Esophagus squamous epithelium (tissue), 5 donors: ENCODE measurements around the gene ZBED1. TPM values are rescaled to one million over a fixed set of nuclear protein-coding genes. Genes with fewer than 3 reads are reported as not detected.
"Not testable (repeated sequence)": the region's sequence is repeated elsewhere in the genome, so short reads cannot be mapped to it uniquely, and the experiment has no call there.

Experiments
- DNase-seq: peaks from one replicate; lab custom pipeline; 2025; lab: John Stamatoyannopoulos, UW
- H3K27ac ChIP-seq, 4 donors: fragments of 200-600 bp; sonication (generic); one replicate each; pipeline ENCODE4 v1.5.1; 2016 to 2019; ENCODE audit warnings: mild to moderate bottlenecking in 1 of 4
- H3K27me3 ChIP-seq, 4 donors: fragments of 200-600 bp; sonication (generic); 1 replicate in 3 of 4; 2 replicates in 1 of 4; pipeline versions ENCODE4 v1.5.1 to v1.6.0; 2017 to 2021; ENCODE audit warnings: antibody characterized with exemption in 1 of 4
- H3K36me3 ChIP-seq, 3 donors: fragments of 200-600 bp; sonication (generic); one replicate each; pipeline ENCODE4 v1.5.1; 2016 to 2019
- H3K4me1 ChIP-seq, 3 donors: fragments of 200-600 bp; sonication (generic); one replicate each; pipeline ENCODE4 v1.5.1; 2017 to 2019
- H3K4me3 ChIP-seq, 4 donors: fragments of 200-600 bp; sonication (generic); 1 replicate in 3 of 4; 2 replicates in 1 of 4; pipeline ENCODE4 v1.5.1; 2016 to 2019; ENCODE audit warnings: mild to moderate bottlenecking in 2 of 4, moderate library complexity in 1 of 4
- H3K9me3 ChIP-seq, 3 donors: fragments of 200-600 bp; sonication (generic); one replicate each; pipeline ENCODE4 v1.5.1; 2016 to 2019
- CTCF ChIP-seq, 6 experiments: fragments of 450-650 bp in 4 of 6; fragments of 200-600 bp in 2 of 6; sonication (generic) in 2 of 6; IDR thresholded peaks; one replicate each; pipeline ENCODE4 v1.5.1; 2016 to 2019; ENCODE audit warnings: antibody characterized with exemption in 6 of 6, mild to moderate bottlenecking in 4 of 6, moderate library complexity in 4 of 6
- POLR2A ChIP-seq, 4 donors: fragments of 450-650 bp; IDR thresholded peaks; one replicate each; pipeline ENCODE4 v1.6.1; 2017; ENCODE audit warnings: antibody characterized with exemption in 4 of 4, mild to moderate bottlenecking in 4 of 4, moderate library complexity in 3 of 4
- WGBS, 2 donors: methylation state at CpG; one replicate each; pipeline ENCODE4 v1.1.5; 2018; 5-methylcytosine and 5-hydroxymethylcytosine counted together
- intact Hi-C: fragments of 100-400 bp; cut with DNase I; formaldehyde crosslinking; loops from one replicate; pipeline ENCODE4 v1.15.0; 2022
- total RNA-seq, 4 donors: library from RNA; depleted of rRNA; stranded (reverse); fragments of >200 nt; gene quantifications; one replicate each; pipeline ENCODE4 v1.1.0, GENCODE V29; 2016
- donor health status: DM: yes; HTN: yes; CAD: no.

Gene ZBED1
- total RNA-seq, 4 donors from 2014 or later: 17.5 to 31.0 (median 25.5) TPM

GRCh38 chrX:2538031-2538757 is 37.4 kb upstream of the ZBED1 start:
- TF ChIP-seq POLR2A (IDR thresholded peaks at IDR 0.05) (no peak), CTCF (IDR thresholded peaks at IDR 0.05) (no peak)
- no peaks in the 10 kb centered on the region for H3K36me3 ChIP-seq
- 38 to 41% methylated on average over 11 to 13 of the region's 15 CpGs for WGBS, 2 donors
- H3K4me1 ChIP-seq: peaks cover 0 to 13% (median 0%) of the 10 kb centered on the region in 3 donors
- DNase-seq: no peak
- no peaks in the 10 kb centered on the region for H3K27me3 ChIP-seq
- intact Hi-C loops: no loop called here
- H3K9me3 ChIP-seq: no peaks in the 10 kb centered on the region
- no peak overlapping the region for H3K27ac ChIP-seq
- no peak overlapping the region for H3K4me3 ChIP-seq

- Histone ChIP-seq H3K27ac (no peak overlapping the region), H3K36me3 (no peaks in the 10 kb centered on the region), H3K4me3 (no peak overlapping the region), H3K9me3 (no peaks in the 10 kb centered on the region), H3K27me3 (no peaks in the 10 kb centered on the region), H3K4me1 (peaks cover 0 to 17% (median 0%) of the 10 kb centered on the region in 3 donors)
- intact Hi-C loops: no loop called here
- TF ChIP-seq CTCF (IDR thresholded peaks at IDR 0.05) (no peak), POLR2A (IDR thresholded peaks at IDR 0.05) (no peak)
- no peak for DNase-seq
- WGBS, 2 donors: 68 to 85% methylated on average over 3 to 5 of the region's 5 CpGs
These were observed 36.2 kb upstream of the ZBED1 start for GRCh38 chrX:2536974-2537373.

GRCh38 chrX:2536141-2536540 is 35.4 kb upstream of the ZBED1 start:
- Histone ChIP-seq H3K27ac (no peak overlapping the region), H3K4me1 (peaks cover 0 to 17% (median 0%) of the 10 kb centered on the region in 3 donors), H3K4me3 (no peak overlapping the region), H3K27me3 (no peaks in the 10 kb centered on the region), H3K36me3 (no peaks in the 10 kb centered on the region), H3K9me3 (no peaks in the 10 kb centered on the region)
- TF ChIP-seq POLR2A (IDR thresholded peaks at IDR 0.05) (no peak), CTCF (IDR thresholded peaks at IDR 0.05) (no peak)
- intact Hi-C loops: no loop called here
- 73 to 74% methylated on average over 7 of the region's 7 CpGs for WGBS, 2 donors
- no peak for DNase-seq

GRCh38 chrX:2534261-2535021 is 33.7 kb upstream of the ZBED1 start:
- H3K4me1 ChIP-seq: peaks cover 0 to 17% (median 0%) of the 10 kb centered on the region in 3 donors
- H3K27me3 ChIP-seq, intact Hi-C loops, H3K4me3 ChIP-seq, H3K36me3 ChIP-seq, DNase-seq, H3K9me3 ChIP-seq, H3K27ac ChIP-seq: not testable (repeated sequence)
- WGBS, 2 donors: 39 to 63% methylated on average over 5 of the region's 5 CpGs

- DNase-seq: no peak
- Histone ChIP-seq H3K4me1 (peaks cover 0 to 17% (median 0%) of the 10 kb centered on the region in 3 donors), H3K36me3 (no peaks in the 10 kb centered on the region), H3K9me3 (no peaks in the 10 kb centered on the region), H3K27me3 (no peaks in the 10 kb centered on the region), H3K4me3 (no peak overlapping the region), H3K27ac (peak overlapping the region in 3 of 4 donors; percentile 12 to 69 (median 48))
- TF ChIP-seq POLR2A (IDR thresholded peaks at IDR 0.05) (no peak), CTCF (IDR thresholded peaks at IDR 0.05) (no peak)
- intact Hi-C loops: no loop called here
- 31 to 58% methylated on average over 8 of the region's 8 CpGs for WGBS, 2 donors
These were observed 32.6 kb upstream of the ZBED1 start for GRCh38 chrX:2533424-2533823.
